NCI-H128 (cell line): Measurements from ENCODE around the gene SLC35A5.

Source experiments
- DNase-seq: peaks from one replicate; lab custom pipeline; 2025; ENCODE audit not compliant: unreplicated experiment; lab: John Stamatoyannopoulos, UW

The SLC35A5 gene

GRCh38 chr3:112569265-112569664, 7.4 kb downstream of the SLC35A5 start:
- DNase-seq = no peak

GRCh38 chr3:112572701-112573100, 10.9 kb downstream of the SLC35A5 start:
- no peak for DNase-seq

- DNase-seq = no peak
These were observed 17.4 kb downstream of the SLC35A5 start for GRCh38 chr3:112579232-112579631.

GRCh38 chr3:112579697-112580096, 17.9 kb downstream of the SLC35A5 start:
- DNase-seq = no peak

GRCh38 chr3:112582244-112582874, 20.5 kb downstream of the SLC35A5 start:
- no peak for DNase-seq

GRCh38 chr3:112583105-112583504, 21.3 kb downstream of the SLC35A5 start:
- DNase-seq = no peak

- DNase-seq = no peak
These were observed 23.9 kb downstream of the SLC35A5 start for GRCh38 chr3:112585782-112586181.

- no peak for DNase-seq
These were observed 25.5 kb downstream of the SLC35A5 start for GRCh38 chr3:112587336-112587735.

GRCh38 chr3:112593258-112593657, 31.4 kb downstream of the SLC35A5 start:
- no peak for DNase-seq

GRCh38 chr3:112594856-112595255, 33.0 kb downstream of the SLC35A5 start:
- DNase-seq = no peak

GRCh38 chr3:112597945-112598344, 36.1 kb downstream of the SLC35A5 start:
- no peak for DNase-seq

- DNase-seq = no peak
These were observed 36.9 kb downstream of the SLC35A5 start for GRCh38 chr3:112598731-112599130.

GRCh38 chr3:112602217-112602838, 40.5 kb downstream of the SLC35A5 start:
- DNase-seq = no peak

GRCh38 chr3:112604536-112604935, 42.7 kb downstream of the SLC35A5 start:
- DNase-seq = no peak

GRCh38 chr3:112605285-112605684, 43.4 kb downstream of the SLC35A5 start:
- no peak for DNase-seq

- no peak for DNase-seq
These were observed 44.3 kb downstream of the SLC35A5 start for GRCh38 chr3:112606098-112606497.

GRCh38 chr3:112607863-112608262, 46.0 kb downstream of the SLC35A5 start:
- DNase-seq = no peak

- DNase-seq = no peak
These were observed 48.3 kb downstream of the SLC35A5 start for GRCh38 chr3:112610121-112610520.

- no peak for DNase-seq
These were observed 50.1 kb downstream of the SLC35A5 start for GRCh38 chr3:112611752-112612515.

GRCh38 chr3:112615989-112616731, 54.3 kb downstream of the SLC35A5 start:
- DNase-seq = no peak

GRCh38 chr3:112617285-112617684, 55.4 kb downstream of the SLC35A5 start:
- no peak for DNase-seq
